Esophagus muscularis mucosa (tissue), 4 donors: ENCODE measurements around the gene SERPINB5. TPM values are rescaled to one million over a fixed set of nuclear protein-coding genes. Genes with fewer than 3 reads are reported as not detected.
"Not testable (repeated sequence)": the region's sequence is repeated elsewhere in the genome, so short reads cannot be mapped to it uniquely, and the experiment has no call there.

ENCODE experiments used
- DNase-seq: peaks from one replicate; pipeline ENCODE4 v3.0.0-alpha.2; 2017; ENCODE audit errors: extremely low spot score
- H3K27ac ChIP-seq, 4 donors: fragments of 200-600 bp; sonication (generic); replicated peaks in 1 of 4; 1 replicate in 3 of 4; 2 replicates in 1 of 4; pipeline ENCODE4 v1.5.1; 2016 to 2019; ENCODE audit warnings: mild to moderate bottlenecking in 1 of 4
- H3K27me3 ChIP-seq, 4 donors: fragments of 200-600 bp; sonication (generic); one replicate each; pipeline versions ENCODE4 v1.5.1 to v1.6.0; 2016 to 2019
- H3K36me3 ChIP-seq, 4 donors: fragments of 200-600 bp; sonication (generic); one replicate each; pipeline ENCODE4 v1.5.1; 2016 to 2019
- H3K4me1 ChIP-seq, 4 donors: fragments of 200-600 bp; sonication (generic); one replicate each; pipeline ENCODE4 v1.5.1; 2016 to 2019
- H3K4me3 ChIP-seq, 4 donors: fragments of 200-600 bp; sonication (generic); 1 replicate in 2 of 4; 2 replicates in 2 of 4; pipeline ENCODE4 v1.5.1; 2016 to 2019; ENCODE audit warnings: mild to moderate bottlenecking in 4 of 4, moderate library complexity in 1 of 4
- H3K9me3 ChIP-seq, 4 donors: fragments of 200-600 bp; sonication (generic); 1 replicate in 3 of 4; 2 replicates in 1 of 4; pipeline ENCODE4 v1.5.1; 2016 to 2019
- EP300 ChIP-seq: sonication (generic); formaldehyde crosslinking; IDR thresholded peaks from one replicate; pipeline ENCODE4 v1.6.1; 2017; ENCODE audit warnings: antibody characterized with exemption
- POLR2A ChIP-seq: fragments of 450-650 bp; IDR thresholded peaks from one replicate; pipeline ENCODE4 v1.6.1; 2017; ENCODE audit warnings: antibody characterized with exemption, moderate library complexity, mild to moderate bottlenecking, low read depth
- POLR2AphosphoS5 ChIP-seq, 2 donors: sonication (generic); formaldehyde crosslinking; IDR thresholded peaks; one replicate each; pipeline ENCODE4 v1.6.1; 2017; ENCODE audit warnings: antibody characterized with exemption in 2 of 2
- WGBS: methylation state at CpG from one replicate; pipeline ENCODE4 v1.1.5; 2018; 5-methylcytosine and 5-hydroxymethylcytosine counted together
- intact Hi-C: fragments of 100-400 bp; cut with DNase I; formaldehyde crosslinking; loops from one replicate; pipeline ENCODE4 v1.15.1; 2023
- total RNA-seq, 4 donors: library from RNA; depleted of rRNA; stranded (reverse); fragments of >200 nt; gene quantifications; one replicate each; pipeline versions ENCODE4 v1.1.0 to v1.2.1, GENCODE V29; 2016
- TF ChIP-seq, protein P1 (sequence below), 3 experiments: fragments of 200-600 bp in 2 of 3; fragments of 450-650 bp in 1 of 3; sonication (generic) in 2 of 3; IDR thresholded peaks; one replicate each; pipeline ENCODE4 v1.5.1; 2017 to 2019; ENCODE audit warnings: antibody characterized with exemption in 3 of 3, mild to moderate bottlenecking in 2 of 3, moderate library complexity in 1 of 3

SERPINB5 gene
- total RNA-seq, 4 donors from 2014 or later: not detected

DNA sequence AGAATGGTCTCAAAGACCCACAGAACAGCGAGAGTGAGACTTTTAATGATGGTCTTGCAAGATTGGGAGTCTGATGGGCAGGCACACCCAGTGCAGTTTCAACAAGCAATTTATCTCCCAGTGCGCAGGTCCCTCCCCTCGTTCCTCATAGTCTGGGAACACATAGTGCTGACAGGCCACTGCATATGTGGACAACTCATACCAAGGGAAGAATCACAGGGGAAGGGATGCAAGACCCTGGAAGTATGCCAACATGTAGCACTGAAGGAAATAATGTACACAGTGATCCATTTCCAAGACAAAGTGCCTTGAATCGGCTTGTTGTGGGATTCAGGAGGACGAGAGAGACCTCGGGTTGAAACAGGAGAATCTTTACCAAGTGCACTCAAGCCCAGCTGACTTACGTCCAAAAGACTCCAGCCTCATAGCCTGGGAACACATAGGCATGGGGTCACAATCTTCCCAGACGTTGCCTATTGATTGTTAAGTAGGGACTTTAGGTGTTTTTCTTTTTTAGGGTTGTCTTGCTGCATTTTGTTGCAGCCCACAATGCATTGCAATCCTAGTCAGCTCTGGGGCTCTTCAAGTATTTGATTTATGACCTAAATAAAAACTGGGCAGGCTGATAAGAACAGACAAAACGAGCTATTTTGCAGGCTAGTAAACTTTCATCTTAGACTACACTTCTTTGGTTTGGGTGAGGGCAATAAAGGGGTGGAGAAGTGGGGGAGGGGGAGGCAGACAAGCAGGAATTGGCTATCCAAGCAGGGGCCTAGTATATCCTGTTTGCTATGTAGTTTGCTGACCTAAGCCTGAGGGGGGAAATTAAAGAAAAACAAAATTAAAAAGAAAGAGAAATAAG is 24.7 kb upstream of the SERPINB5 start:
- Histone ChIP-seq H3K9me3 (no peaks in the 10 kb centered on the region), H3K36me3 (no peaks in the 10 kb centered on the region), H3K4me3 (no peak overlapping the region), H3K4me1 (peaks cover 0 to 6% (median 0%) of the 10 kb centered on the region in 4 donors), H3K27me3 (no peaks in the 10 kb centered on the region), H3K27ac (no peak overlapping the region)
- DNase-seq: no peak
- TF ChIP-seq EP300 (no peak), POLR2AphosphoS5 (IDR thresholded peaks at IDR 0.05) (no peak), POLR2A (no peak)
- TF ChIP-seq, protein P1, sequence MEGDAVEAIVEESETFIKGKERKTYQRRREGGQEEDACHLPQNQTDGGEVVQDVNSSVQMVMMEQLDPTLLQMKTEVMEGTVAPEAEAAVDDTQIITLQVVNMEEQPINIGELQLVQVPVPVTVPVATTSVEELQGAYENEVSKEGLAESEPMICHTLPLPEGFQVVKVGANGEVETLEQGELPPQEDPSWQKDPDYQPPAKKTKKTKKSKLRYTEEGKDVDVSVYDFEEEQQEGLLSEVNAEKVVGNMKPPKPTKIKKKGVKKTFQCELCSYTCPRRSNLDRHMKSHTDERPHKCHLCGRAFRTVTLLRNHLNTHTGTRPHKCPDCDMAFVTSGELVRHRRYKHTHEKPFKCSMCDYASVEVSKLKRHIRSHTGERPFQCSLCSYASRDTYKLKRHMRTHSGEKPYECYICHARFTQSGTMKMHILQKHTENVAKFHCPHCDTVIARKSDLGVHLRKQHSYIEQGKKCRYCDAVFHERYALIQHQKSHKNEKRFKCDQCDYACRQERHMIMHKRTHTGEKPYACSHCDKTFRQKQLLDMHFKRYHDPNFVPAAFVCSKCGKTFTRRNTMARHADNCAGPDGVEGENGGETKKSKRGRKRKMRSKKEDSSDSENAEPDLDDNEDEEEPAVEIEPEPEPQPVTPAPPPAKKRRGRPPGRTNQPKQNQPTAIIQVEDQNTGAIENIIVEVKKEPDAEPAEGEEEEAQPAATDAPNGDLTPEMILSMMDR (IDR thresholded peaks at IDR 0.05): no peak
- intact Hi-C loops: no loop called here
- WGBS: 55% methylated on average over 9 of the region's 9 CpGs

GRCh38 chr18:63452751-63453150 is 24.0 kb upstream of the SERPINB5 start:
- H3K4me1 ChIP-seq, DNase-seq, H3K36me3 ChIP-seq, H3K9me3 ChIP-seq, intact Hi-C loops, H3K27me3 ChIP-seq, H3K27ac ChIP-seq, H3K4me3 ChIP-seq: not testable (repeated sequence)
- 88% methylated on average over 5 of the region's 5 CpGs for WGBS

GRCh38 chr18:63454497-63454896 is 22.3 kb upstream of the SERPINB5 start:
- H3K9me3 ChIP-seq: no peaks in the 10 kb centered on the region
- 93% methylated on average over 8 of the region's 8 CpGs for WGBS
- TF ChIP-seq EP300 (no peak), POLR2AphosphoS5 (IDR thresholded peaks at IDR 0.05) (no peak), POLR2A (no peak)
- TF ChIP-seq, protein P1 (IDR thresholded peaks at IDR 0.05): no peak
- H3K27me3 ChIP-seq: no peaks in the 10 kb centered on the region
- intact Hi-C loops: no loop called here
- H3K36me3 ChIP-seq: no peaks in the 10 kb centered on the region
- H3K4me3 ChIP-seq: no peak overlapping the region
- DNase-seq: peak; percentile 55
- H3K27ac ChIP-seq: no peak overlapping the region
- H3K4me1 ChIP-seq: peaks cover 0 to 6% (median 0%) of the 10 kb centered on the region in 4 donors

DNA sequence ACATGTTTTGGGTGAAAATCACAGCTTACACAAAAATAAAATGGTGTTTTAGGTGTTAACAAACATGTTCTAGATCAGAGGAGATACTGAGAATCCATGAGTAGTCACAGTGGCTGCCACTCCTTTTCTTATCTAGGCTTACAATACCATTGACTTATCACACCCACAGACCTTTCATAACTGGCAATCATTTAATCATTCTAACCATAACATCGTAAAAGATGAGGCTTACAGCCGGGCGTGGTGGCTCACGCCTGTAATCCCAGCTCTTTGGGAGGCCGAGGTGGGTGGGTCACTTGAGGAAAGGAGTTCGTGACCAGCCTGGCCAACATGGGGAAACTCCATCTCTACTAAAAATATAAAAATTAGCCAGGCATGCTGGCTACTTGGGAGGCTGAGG is 18.8 kb upstream of the SERPINB5 start:
- peak; percentile 31 for DNase-seq
- 93% methylated on average over 6 of the region's 6 CpGs for WGBS
- H3K4me1 ChIP-seq: no peaks in the 10 kb centered on the region
- no peak for TF ChIP-seq EP300
- TF ChIP-seq, protein P1 (IDR thresholded peaks at IDR 0.05): no peak
- no peak for TF ChIP-seq POLR2AphosphoS5 (IDR thresholded peaks at IDR 0.05)
- no peak for TF ChIP-seq POLR2A
- intact Hi-C loops: no loop called here
- no peak overlapping the region for H3K27ac ChIP-seq
- H3K36me3 ChIP-seq: no peaks in the 10 kb centered on the region
- H3K4me3 ChIP-seq: no peak overlapping the region
- H3K9me3 ChIP-seq: no peaks in the 10 kb centered on the region
- no peaks in the 10 kb centered on the region for H3K27me3 ChIP-seq

- Histone ChIP-seq H3K4me1 (no peaks in the 10 kb centered on the region), H3K27ac (no peak overlapping the region), H3K9me3 (no peaks in the 10 kb centered on the region), H3K36me3 (no peaks in the 10 kb centered on the region), H3K27me3 (no peaks in the 10 kb centered on the region), H3K4me3 (no peak overlapping the region)
- intact Hi-C loops: no loop called here
- TF ChIP-seq, protein P1 (IDR thresholded peaks at IDR 0.05): no peak
- TF ChIP-seq POLR2AphosphoS5 (IDR thresholded peaks at IDR 0.05): no peak
- TF ChIP-seq POLR2A: no peak
- no peak for TF ChIP-seq EP300
- DNase-seq: no peak
- 63% methylated on average over 1 of the region's 1 CpG for WGBS
Measured at GRCh38 chr18:63460414-63460813, 16.3 kb upstream of the SERPINB5 start.
